Uterus (tissue), 4 donors: ENCODE measurements around the gene ARHGEF28. TPM values are rescaled to one million over a fixed set of nuclear protein-coding genes. Genes with fewer than 3 reads are reported as not detected.

Experiments
- DNase-seq, 2 donors: peaks; one replicate each; pipeline ENCODE4 v3.0.0-alpha.2; 2019 to 2020
- H3K27ac ChIP-seq, 2 donors: fragments of 200-600 bp; sonication (generic); 1 replicate in 1 of 2; 2 replicates in 1 of 2; pipeline ENCODE4 v1.5.1; 2016 to 2018
- H3K27me3 ChIP-seq, 2 donors: fragments of 200-600 bp; sonication (generic); one replicate each; pipeline ENCODE4 v1.5.1; 2018 to 2019; ENCODE audit warnings: control low read depth in 1 of 2
- H3K36me3 ChIP-seq, 2 donors: fragments of 200-600 bp; sonication (generic); one replicate each; pipeline ENCODE4 v1.5.1; 2019; ENCODE audit warnings: control low read depth in 1 of 2
- H3K4me1 ChIP-seq, 2 donors: fragments of 200-600 bp; sonication (generic); one replicate each; pipeline ENCODE4 v1.5.1; 2018 to 2019; ENCODE audit warnings: control low read depth in 1 of 2
- H3K4me3 ChIP-seq, 2 donors: fragments of 200-600 bp; sonication (generic); 1 replicate in 1 of 2; 2 replicates in 1 of 2; pipeline ENCODE4 v1.5.1; 2018 to 2019; ENCODE audit warnings: mild to moderate bottlenecking in 1 of 2
- H3K9me3 ChIP-seq, 2 donors: fragments of 200-600 bp; sonication (generic); one replicate each; pipeline ENCODE4 v1.5.1; 2019; ENCODE audit warnings: control low read depth in 1 of 2
- CTCF ChIP-seq, 4 experiments: fragments of 200-600 bp in 2 of 4; fragments of 450-650 bp in 2 of 4; sonication (generic) in 2 of 4; IDR thresholded peaks; one replicate each; pipeline ENCODE4 v1.5.1; 2016 to 2019; ENCODE audit warnings: antibody characterized with exemption in 4 of 4, mild to moderate bottlenecking in 2 of 4, moderate library complexity in 1 of 4
- POLR2A ChIP-seq, 2 donors: fragments of 450-650 bp; IDR thresholded peaks; one replicate each; pipeline ENCODE4 v1.6.1; 2016; ENCODE audit warnings: antibody characterized with exemption in 2 of 2, mild to moderate bottlenecking in 1 of 2, moderate library complexity in 1 of 2
- intact Hi-C: fragments of 100-400 bp; cut with DNase I; formaldehyde crosslinking; loops from one replicate; pipeline ENCODE4 v1.15.1; 2023; ENCODE audit warnings: low total_unique reads
- total RNA-seq, 4 donors: library from RNA; depleted of rRNA in 3 of 4; stranded (reverse); fragments of >200 nt in 3 of 4; gene quantifications; one replicate each; pipeline versions ENCODE4 v1.1.0 to v1.2.4, GENCODE V29; 2014 to 2023
- donor health status: DM: yes; HTN: yes; CAD: no.

Gene ARHGEF28
- total RNA-seq, 4 donors from 2014 or later, result 11.9 to 23.2 (median 19.3) TPM

- Histone ChIP-seq H3K4me1 (no peaks in the 10 kb centered on the region), H3K27me3 (no peaks in the 10 kb centered on the region), H3K4me3 (no peak overlapping the region), H3K36me3 (no peaks in the 10 kb centered on the region), H3K9me3 (no peaks in the 10 kb centered on the region), H3K27ac (no peak overlapping the region)
- TF ChIP-seq POLR2A (IDR thresholded peaks at IDR 0.05), result no peak
- TF ChIP-seq CTCF (IDR thresholded peaks at IDR 0.05), result no peak
- intact Hi-C loops, result no loop called here
- no peak for DNase-seq
Observed at GRCh38 chr5:73954381-73954780, 328.4 kb downstream of the ARHGEF28 start.

- intact Hi-C loops, result no loop called here
- no peaks in the 10 kb centered on the region for H3K9me3 ChIP-seq
- no peaks in the 10 kb centered on the region for H3K36me3 ChIP-seq
- H3K27me3 ChIP-seq, result no peaks in the 10 kb centered on the region
- no peak overlapping the region for H3K4me3 ChIP-seq
- TF ChIP-seq POLR2A (IDR thresholded peaks at IDR 0.05), result no peak
- no peak for TF ChIP-seq CTCF (IDR thresholded peaks at IDR 0.05)
- no peaks in the 10 kb centered on the region for H3K4me1 ChIP-seq
- no peak for DNase-seq
- no peak overlapping the region for H3K27ac ChIP-seq
Observed at GRCh38 chr5:73955271-73955846, 329.4 kb downstream of the ARHGEF28 start.

- Histone ChIP-seq H3K27ac (no peak overlapping the region), H3K36me3 (no peaks in the 10 kb centered on the region), H3K4me3 (no peak overlapping the region), H3K27me3 (no peaks in the 10 kb centered on the region), H3K9me3 (no peaks in the 10 kb centered on the region), H3K4me1 (no peaks in the 10 kb centered on the region)
- DNase-seq, result no peak
- TF ChIP-seq POLR2A (IDR thresholded peaks at IDR 0.05) (no peak), CTCF (IDR thresholded peaks at IDR 0.05) (no peak)
- intact Hi-C loops, result no loop called here
Observed at GRCh38 chr5:73957397-73958001, 331.5 kb downstream of the ARHGEF28 start.

- no peaks in the 10 kb centered on the region for H3K9me3 ChIP-seq
- H3K27me3 ChIP-seq, result no peaks in the 10 kb centered on the region
- no peaks in the 10 kb centered on the region for H3K4me1 ChIP-seq
- DNase-seq, result no peak
- H3K36me3 ChIP-seq, result no peaks in the 10 kb centered on the region
- intact Hi-C loops, result no loop called here
- H3K4me3 ChIP-seq, result no peak overlapping the region
- no peak overlapping the region for H3K27ac ChIP-seq
- TF ChIP-seq CTCF (IDR thresholded peaks at IDR 0.05) (no peak), POLR2A (IDR thresholded peaks at IDR 0.05) (no peak)
Observed at GRCh38 chr5:73958037-73958436, 332.0 kb downstream of the ARHGEF28 start.

GRCh38 chr5:73960023-73960422, 334.0 kb downstream of the ARHGEF28 start:
- DNase-seq, result no peak
- no peak overlapping the region for H3K4me3 ChIP-seq
- intact Hi-C loops, result no loop called here
- TF ChIP-seq CTCF (IDR thresholded peaks at IDR 0.05), result no peak
- TF ChIP-seq POLR2A (IDR thresholded peaks at IDR 0.05), result no peak
- no peak overlapping the region for H3K27ac ChIP-seq
- H3K27me3 ChIP-seq, result no peaks in the 10 kb centered on the region
- H3K4me1 ChIP-seq, result no peaks in the 10 kb centered on the region
- no peaks in the 10 kb centered on the region for H3K36me3 ChIP-seq
- no peaks in the 10 kb centered on the region for H3K9me3 ChIP-seq
